Bone marrow (tissue), 2 donors: ENCODE data around the gene CCDC9B.

Source experiments
- DNase-seq, 2 donors: peaks; one replicate each; lab custom pipeline; 2025; lab: John Stamatoyannopoulos, UW

Gene CCDC9B

DNA sequence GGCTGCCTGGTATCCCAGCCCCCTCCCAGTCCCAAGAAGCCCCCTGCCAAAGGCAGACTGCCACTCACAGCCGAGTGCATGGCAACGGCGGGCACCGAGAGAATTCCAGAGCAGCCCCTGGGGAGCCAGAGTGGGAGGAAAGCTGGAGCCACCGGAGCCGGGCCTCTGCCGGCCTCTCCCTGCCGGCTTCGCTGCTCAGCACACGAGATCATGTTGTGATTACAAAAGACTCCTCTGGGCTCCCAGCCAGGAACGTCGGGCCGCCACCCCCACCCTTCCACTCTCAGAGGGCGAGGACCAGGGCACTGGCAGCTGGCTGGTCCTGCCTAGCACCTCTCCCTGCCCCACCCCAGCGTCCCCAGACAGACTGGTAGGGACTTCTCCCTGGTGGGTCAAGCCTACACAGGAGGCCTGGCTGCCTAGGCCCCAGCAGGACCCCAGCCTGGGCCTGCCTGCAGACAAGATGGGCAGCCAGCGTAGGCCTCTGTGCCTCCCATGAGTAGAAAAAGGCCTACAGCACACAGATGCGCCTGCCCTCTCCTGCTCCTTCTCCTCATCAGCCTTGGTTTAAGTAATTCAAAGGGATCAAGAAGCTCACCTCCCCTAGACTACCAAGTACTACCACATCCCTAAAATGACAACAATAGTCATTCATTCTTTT, at the start of gene CCDC9B:
Gene CCDC9B (minus strand): TSS at position 200 of the 661 bp plus-strand sequence. CDS start 120 bp downstream, at position 80.
- DNase-seq, result peak; percentile 37 to 51

- DNase-seq, result no peak
Observed at GRCh38 chr15:40389824-40390595, 49.3 kb upstream of the CCDC9B start.

DNA sequence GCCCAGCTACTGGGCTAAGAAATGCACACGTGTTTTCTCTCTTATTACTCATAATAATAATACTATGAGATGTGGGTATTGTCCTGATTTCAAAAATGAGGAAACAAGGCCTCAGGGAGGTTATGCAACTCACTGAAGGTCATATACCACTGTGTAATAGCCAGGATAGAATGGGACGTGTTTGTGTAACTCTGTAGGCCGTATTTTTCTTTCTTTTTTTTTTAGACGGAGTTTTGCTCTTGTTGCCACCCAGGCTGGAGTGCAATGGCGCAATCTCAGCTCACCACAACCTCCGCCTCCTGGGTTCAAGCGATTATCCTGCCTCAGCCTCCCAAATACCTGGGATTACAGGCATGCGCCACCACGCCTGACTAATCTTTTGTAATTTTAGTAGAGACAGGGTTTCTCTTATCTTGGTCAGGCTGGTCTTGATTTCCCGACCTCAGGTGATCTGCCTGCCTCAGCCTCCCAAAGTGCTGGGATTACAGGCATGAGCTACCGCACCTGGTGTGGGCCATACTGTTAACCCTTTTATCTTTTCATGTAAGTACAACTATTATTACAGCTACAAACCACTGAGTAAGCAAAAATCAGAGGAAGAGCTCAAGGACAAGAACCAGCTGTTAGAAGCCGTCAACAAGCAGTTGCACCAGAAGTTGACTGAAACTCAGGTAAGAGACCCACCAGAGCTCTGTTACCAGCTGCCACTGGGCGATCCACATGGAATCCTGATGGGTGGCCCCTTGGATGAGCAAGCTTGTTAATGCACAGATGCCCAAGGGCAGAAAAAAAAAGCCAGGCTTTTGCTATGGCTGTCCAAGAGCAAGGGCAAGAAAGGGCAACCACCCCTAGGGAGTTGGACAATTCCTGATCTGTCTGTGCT, 48.4 kb upstream of the CCDC9B start:
- no peak for DNase-seq

DNA sequence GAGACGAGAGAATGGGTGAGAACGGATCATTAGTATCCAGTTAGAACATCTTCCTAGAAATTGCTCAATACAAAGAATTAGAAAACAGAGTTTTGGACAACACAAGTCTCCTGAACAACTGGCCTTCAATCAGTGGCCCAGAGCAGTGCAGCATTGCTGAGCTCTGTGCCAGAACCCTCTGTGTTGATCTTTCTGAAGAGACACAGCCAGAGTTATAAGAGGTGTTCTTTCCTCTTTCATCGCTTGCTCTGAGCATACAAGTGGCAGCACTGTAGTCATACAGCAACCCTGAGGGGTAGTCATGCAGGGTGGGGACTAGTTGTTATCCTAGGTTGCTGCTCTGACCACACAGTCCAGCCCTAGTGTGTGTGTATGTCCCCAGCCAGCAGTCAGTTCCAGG, 45.7 kb upstream of the CCDC9B start:
- DNase-seq, result no peak

DNA sequence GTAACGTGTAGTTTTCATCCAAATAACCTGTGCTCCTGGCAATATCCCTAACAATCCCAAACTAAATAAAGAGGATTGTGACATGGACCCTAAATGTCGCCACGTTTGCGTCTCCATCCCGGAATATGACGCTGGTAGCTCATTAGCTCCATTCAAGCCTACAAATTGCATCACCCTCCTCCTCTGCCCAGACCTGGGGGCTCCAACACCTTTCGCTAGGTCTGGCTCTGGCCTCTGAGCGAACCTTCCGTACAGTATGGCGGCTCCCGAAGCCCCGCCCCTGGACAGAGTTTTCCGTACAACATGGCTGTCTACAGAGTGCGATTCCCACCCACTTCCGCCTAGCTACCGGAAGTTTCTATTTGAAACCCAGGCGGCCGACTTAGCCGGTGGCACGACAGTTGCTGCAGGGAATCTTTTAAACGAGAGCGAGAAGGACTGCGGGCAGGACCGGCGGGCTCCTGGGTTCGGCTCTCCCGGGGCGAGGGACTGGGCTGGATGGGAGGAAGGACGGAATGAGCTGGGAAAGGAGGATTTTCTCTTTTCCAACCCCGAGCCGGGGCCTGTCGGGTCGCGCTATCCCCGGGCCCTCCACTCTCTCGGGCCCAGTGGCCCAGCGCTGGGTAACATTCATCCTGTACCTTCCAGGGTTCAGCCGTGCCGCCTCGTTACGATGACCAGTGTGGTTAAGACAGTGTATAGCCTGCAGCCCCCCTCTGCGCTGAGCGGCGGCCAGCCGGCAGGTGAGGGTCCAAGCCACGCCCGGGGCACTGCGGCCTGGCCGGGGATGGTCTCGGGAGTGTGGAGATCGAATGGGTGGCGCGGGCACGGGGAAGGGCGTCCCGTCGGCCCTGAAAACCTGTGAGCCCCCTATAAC, 42.1 kb upstream of the CCDC9B start, which contains the start of gene KNSTRN:
Gene KNSTRN (plus strand): TSS at position 142 of the 877 bp plus-strand sequence. CDS start 115 bp downstream, at position 257.
- DNase-seq, result peak; percentile 72 to 88

DNA sequence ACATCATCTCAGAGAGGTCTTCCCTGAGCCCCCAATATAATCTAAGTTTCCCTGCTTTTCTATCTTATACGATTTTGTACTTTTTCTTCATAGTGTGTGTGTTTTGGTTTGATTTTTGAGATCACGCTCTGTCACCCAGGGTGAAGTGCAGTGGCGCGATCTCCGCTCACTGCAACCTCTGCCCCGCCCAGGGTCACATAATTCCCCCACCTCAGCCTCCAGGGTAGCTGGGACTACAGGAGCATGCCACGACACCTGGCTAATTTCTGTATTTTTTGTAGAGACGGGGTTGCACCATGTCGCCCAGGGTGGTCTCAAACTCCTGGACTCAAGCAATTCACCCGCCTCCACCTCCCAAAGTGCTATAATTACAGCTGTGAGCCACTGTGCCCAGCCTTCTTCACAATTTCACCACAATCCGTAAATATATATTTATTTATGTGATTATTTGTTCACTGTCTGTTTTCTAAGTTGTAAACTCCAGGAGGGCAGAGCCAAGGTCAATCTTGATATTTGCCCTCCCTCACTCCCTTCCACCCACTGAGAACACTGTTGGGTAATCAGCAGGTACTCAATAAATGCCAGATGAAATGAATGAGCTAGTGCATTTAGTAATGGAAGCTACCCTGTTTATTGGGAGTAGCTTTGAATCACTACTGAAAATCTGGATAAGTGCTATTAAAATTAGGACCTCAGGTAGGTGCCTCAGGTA, 41.2 kb upstream of the CCDC9B start:
- no peak for DNase-seq

GRCh38 chr15:40380636-40381035, 39.9 kb upstream of the CCDC9B start:
- DNase-seq, result no peak

GRCh38 chr15:40379853-40380252, 39.1 kb upstream of the CCDC9B start:
- DNase-seq, result no peak

GRCh38 chr15:40379374-40379773, 38.6 kb upstream of the CCDC9B start:
- DNase-seq, result no peak

DNA sequence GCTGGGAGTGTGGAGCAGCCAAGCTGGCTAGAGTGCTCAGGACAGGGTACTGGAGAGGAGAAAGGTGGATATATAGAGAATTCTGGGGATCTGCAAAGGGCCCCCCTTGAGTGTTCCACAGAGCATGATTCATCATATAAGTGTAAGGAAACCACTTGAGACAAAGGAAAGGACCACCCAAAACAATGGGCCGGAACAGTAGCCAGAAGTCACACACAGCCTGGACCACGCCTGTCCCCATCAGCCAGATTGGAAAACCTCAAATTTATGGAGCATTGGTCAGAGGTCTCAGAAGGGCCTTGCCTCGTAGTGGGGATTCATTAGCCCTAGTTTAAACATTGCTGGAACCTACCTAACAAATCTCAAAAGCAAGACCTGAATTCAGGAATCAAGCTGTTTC, 36.9 kb upstream of the CCDC9B start:
- no peak for DNase-seq

GRCh38 chr15:40372981-40373380, 32.2 kb upstream of the CCDC9B start:
- DNase-seq, result no peak

DNA sequence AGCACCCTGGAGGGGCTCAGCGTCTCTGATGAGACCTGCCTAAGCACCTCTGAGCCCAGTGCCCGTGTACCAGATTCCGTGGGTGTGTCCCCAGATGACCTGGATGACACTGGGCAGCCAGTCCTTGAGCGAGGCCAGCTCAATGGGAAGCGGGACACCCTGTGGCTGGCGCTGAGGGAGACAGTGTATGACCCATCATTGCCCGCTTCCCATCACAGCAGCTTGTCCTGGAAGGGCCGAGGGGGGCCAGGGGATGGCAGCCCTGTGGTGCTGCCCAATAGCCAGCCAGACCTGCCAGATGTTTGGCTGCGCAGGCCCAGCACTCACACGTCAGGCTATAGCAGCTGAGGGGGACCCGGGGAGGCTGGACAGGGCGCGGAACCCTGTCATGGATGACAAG, 29.2 kb upstream of the CCDC9B start:
- DNase-seq, result no peak

DNA sequence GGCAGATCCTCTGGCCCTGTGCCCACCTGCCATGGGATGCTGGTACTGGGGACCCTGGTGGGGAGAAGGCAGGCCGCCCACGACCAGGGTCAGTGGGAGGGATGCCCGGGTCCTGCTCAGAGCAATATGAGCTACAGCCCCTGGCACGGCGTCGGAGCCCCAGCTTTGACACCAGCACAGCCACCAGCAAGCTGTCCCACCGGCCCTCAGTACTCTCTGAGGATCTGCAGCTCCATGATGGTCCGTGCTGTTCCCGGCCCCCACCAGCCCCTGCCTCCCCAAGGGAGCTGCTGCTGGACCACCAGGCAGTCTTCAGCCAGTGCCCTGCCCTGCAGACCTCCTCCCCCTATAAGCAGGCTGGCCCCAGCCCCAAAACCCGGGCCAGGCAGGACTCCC, 28.7 kb upstream of the CCDC9B start:
- no peak for DNase-seq

DNA sequence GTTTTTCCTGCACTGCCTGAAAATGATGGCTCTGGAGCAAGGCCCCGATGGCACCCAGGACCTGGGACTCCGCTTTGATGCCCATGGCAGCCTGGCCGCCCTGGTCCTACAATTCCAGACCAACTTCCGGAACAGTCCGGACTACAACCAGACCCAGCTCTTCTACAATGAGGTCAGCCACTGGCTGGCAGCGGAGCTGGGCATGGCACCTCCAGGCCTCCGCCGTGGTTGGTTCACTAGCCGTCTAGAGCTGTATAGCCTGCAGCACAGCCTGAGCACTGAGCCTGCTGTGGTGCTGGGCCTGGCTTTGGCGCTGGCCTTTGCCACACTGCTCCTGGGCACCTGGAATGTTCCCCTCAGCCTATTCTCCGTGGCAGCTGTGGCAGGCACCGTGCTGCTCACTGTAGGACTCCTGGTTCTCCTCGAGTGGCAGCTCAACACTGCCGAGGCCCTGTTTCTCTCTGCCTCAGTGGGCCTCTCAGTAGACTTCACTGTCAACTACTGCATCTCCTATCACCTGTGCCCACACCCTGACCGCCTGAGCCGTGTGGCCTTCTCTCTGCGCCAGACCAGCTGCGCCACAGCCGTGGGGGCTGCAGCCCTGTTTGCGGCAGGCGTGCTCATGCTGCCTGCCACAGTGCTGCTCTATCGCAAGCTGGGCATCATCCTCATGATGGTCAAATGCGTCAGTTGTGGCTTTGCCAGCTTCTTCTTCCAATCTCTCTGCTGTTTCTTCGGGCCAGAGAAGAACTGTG, 28.2 kb upstream of the CCDC9B start:
- DNase-seq, result no peak

GRCh38 chr15:40367686-40368611, 27.2 kb upstream of the CCDC9B start:
- DNase-seq, result peak; percentile 51 to 86

- no peak for DNase-seq
Observed at GRCh38 chr15:40367371-40367685, 26.6 kb upstream of the CCDC9B start.

- no peak for DNase-seq
Observed at GRCh38 chr15:40366457-40367370, 26.0 kb upstream of the CCDC9B start.
